ENCODE results near the gene PLD3. TPM values are rescaled to one million over a fixed set of nuclear protein-coding genes. Genes with fewer than 3 reads are reported as not detected.

The PLD3 gene
- total RNA-seq, 1 donor from 2014 or later, result 284 TPM

- TF ChIP-seq, protein P1, sequence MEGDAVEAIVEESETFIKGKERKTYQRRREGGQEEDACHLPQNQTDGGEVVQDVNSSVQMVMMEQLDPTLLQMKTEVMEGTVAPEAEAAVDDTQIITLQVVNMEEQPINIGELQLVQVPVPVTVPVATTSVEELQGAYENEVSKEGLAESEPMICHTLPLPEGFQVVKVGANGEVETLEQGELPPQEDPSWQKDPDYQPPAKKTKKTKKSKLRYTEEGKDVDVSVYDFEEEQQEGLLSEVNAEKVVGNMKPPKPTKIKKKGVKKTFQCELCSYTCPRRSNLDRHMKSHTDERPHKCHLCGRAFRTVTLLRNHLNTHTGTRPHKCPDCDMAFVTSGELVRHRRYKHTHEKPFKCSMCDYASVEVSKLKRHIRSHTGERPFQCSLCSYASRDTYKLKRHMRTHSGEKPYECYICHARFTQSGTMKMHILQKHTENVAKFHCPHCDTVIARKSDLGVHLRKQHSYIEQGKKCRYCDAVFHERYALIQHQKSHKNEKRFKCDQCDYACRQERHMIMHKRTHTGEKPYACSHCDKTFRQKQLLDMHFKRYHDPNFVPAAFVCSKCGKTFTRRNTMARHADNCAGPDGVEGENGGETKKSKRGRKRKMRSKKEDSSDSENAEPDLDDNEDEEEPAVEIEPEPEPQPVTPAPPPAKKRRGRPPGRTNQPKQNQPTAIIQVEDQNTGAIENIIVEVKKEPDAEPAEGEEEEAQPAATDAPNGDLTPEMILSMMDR (conservative IDR thresholded peaks at IDR 0.05; ENCODE audit: low read depth, low read length), result no peak
- no peak for DNase-seq (ENCODE audit: low read depth)
- H3K4me3 ChIP-seq (ENCODE audit: low read depth, low read length), result no peak overlapping the region
These were observed 66.3 kb downstream of the PLD3 start for GRCh38 chr19:40414542-40415535.

- TF ChIP-seq, protein P1 (conservative IDR thresholded peaks at IDR 0.05; ENCODE audit: low read depth, low read length), result no peak
- DNase-seq (ENCODE audit: low read depth), result no peak
- H3K4me3 ChIP-seq (ENCODE audit: low read depth, low read length), result no peak overlapping the region
These were observed 67.3 kb downstream of the PLD3 start for GRCh38 chr19:40415768-40416167.

- no peak overlapping the region for H3K4me3 ChIP-seq (ENCODE audit: low read depth, low read length)
- TF ChIP-seq, protein P1 (conservative IDR thresholded peaks at IDR 0.05; ENCODE audit: low read depth, low read length), result no peak
- DNase-seq (ENCODE audit: low read depth), result no peak
These were observed 68.6 kb downstream of the PLD3 start for GRCh38 chr19:40416918-40417642.

- no peak overlapping the region for H3K4me3 ChIP-seq (ENCODE audit: low read depth, low read length)
- DNase-seq (ENCODE audit: low read depth), result no peak
- TF ChIP-seq, protein P1 (conservative IDR thresholded peaks at IDR 0.05; ENCODE audit: low read depth, low read length), result no peak
These were observed 69.1 kb downstream of the PLD3 start for GRCh38 chr19:40417643-40417981.

- TF ChIP-seq, protein P1 (conservative IDR thresholded peaks at IDR 0.05; ENCODE audit: low read depth, low read length), result no peak
- DNase-seq (ENCODE audit: low read depth), result no peak
These were observed 69.5 kb downstream of the PLD3 start for GRCh38 chr19:40418040-40418439.

DNA sequence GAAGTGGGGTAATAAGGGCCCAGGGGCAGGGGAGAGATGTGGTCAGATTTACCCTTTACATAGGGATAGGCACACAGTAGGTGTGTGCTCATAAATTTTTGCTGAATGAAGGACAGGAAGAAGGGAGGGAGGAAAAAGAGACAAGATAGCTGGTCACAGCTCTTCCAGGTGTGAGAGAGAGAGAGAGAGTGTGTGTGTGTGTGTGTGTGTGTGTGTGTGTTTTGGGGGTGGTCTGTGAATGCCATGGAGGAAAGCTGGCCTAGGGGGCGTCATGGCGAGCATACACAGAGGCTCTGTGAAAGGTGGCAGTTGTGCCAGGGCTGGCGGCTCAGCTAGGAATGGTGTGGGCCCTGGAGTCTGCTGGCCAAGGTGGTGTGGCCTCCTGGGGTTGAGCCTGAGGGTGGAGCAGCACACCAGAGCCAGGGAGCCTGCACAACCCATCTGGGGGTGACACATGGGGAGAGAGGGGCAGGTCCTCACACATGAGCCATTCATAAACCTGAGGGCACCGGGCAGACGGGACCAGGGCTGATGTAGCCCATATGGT lies 70.6 kb downstream of the PLD3 start:
- TF ChIP-seq, protein P1 (conservative IDR thresholded peaks at IDR 0.05; ENCODE audit: low read depth, low read length), result no peak
- no peak for DNase-seq (ENCODE audit: low read depth)
- H3K4me3 ChIP-seq (ENCODE audit: low read depth, low read length), result no peak overlapping the region

More at GRCh38 chr19:40418040-40418439, 69.5 kb downstream of the PLD3 start:
- H3K4me3 ChIP-seq (ENCODE audit: low read depth, low read length), result no peak overlapping the region
